GM19438 (cell line): ENCODE data around the gene SPATA19.

Experiments
- ATAC-seq: cut with Tn5 transposase; IDR thresholded peaks from one replicate; pipeline ENCODE4 v1.9.1; 2021; ENCODE audit warnings: low read depth; ENCODE audit not compliant: unreplicated experiment

SPATA19 gene

GRCh38 chr11:133819746-133820315 lies 25.5 kb downstream of the SPATA19 start:
- no peak for ATAC-seq

- ATAC-seq, result no peak
Observed at GRCh38 chr11:133819114-133819513, 26.2 kb downstream of the SPATA19 start.

GRCh38 chr11:133818302-133818701 lies 27.0 kb downstream of the SPATA19 start:
- no peak for ATAC-seq

- ATAC-seq, result no peak
Observed at GRCh38 chr11:133817449-133817848, 27.9 kb downstream of the SPATA19 start.

GRCh38 chr11:133816146-133816870 lies 29.0 kb downstream of the SPATA19 start:
- no peak for ATAC-seq

GRCh38 chr11:133815636-133816035 lies 29.7 kb downstream of the SPATA19 start:
- no peak for ATAC-seq

GRCh38 chr11:133814588-133815100 lies 30.7 kb downstream of the SPATA19 start:
- ATAC-seq, result no peak

GRCh38 chr11:133811850-133812685 lies 33.2 kb downstream of the SPATA19 start:
- no peak for ATAC-seq

GRCh38 chr11:133810766-133811165 lies 34.5 kb downstream of the SPATA19 start:
- no peak for ATAC-seq

- ATAC-seq, result no peak
Observed at GRCh38 chr11:133809569-133810491, 35.5 kb downstream of the SPATA19 start.

- no peak for ATAC-seq
Observed at GRCh38 chr11:133808393-133809140, 36.7 kb downstream of the SPATA19 start.

GRCh38 chr11:133803026-133803425 lies 42.3 kb downstream of the SPATA19 start:
- no peak for ATAC-seq

GRCh38 chr11:133801356-133801755 lies 44.0 kb downstream of the SPATA19 start:
- no peak for ATAC-seq

GRCh38 chr11:133800666-133801065 lies 44.6 kb downstream of the SPATA19 start:
- no peak for ATAC-seq

- no peak for ATAC-seq
Observed at GRCh38 chr11:133797554-133797953, 47.8 kb downstream of the SPATA19 start.

- ATAC-seq, result no peak
Observed at GRCh38 chr11:133796043-133796795, 49.1 kb downstream of the SPATA19 start.

- no peak for ATAC-seq
Observed at GRCh38 chr11:133795088-133795487, 50.2 kb downstream of the SPATA19 start.

GRCh38 chr11:133794205-133794604 lies 51.1 kb downstream of the SPATA19 start:
- ATAC-seq, result no peak
